Measurements from ENCODE around the gene BICDL1.
A peak's percentile ranks its signal among the peaks of the same experiment; 100 is the strongest.
"Not testable (repeated sequence)": the region's sequence is repeated elsewhere in the genome, so short reads cannot be mapped to it uniquely, and the experiment has no call there.

Gene BICDL1

DNA sequence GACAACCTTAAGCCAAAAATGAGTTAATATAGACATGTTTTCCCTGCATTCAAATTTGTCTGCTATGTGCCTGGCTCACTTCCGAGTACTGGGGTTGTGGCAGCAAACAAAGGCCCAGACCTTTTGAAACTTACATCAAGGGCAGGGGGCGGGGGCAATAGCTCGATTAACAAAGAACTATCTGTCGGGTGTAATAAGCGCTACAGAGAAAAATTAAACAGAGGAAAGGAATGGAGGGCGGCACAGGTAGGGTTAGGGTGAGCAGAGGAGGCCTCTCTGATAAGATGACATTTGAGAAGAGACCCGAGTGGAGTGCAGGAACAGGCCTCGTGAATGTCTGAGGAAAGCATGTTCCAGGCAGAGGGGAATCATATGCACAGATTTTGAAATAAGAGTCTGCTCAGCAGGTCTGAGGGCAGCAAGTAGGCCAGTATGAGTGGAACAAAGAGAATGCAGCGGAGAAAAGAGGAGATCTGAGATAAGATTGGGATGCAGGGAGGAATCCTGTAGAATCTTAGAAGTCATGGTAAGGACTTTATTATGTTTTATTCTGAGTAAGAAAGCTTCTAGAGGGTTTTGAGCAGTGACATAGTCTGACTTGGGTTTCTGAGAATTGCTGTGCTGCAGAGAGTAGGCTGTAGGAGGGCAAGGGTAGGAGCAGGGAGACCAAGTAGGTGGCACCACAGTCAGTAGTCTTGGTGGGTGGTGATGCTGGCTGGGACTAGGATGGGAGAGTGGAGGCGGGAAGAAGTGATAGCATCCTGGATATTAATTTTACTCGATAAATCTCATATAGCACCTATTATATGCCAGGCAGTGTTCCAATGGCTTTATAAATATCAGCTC lies 52.6 kb downstream of the BICDL1 start:
- H3K27ac ChIP-seq = peak overlapping the region; percentile 66; the same call in 1 of the 2 replicates
- no peak for TF ChIP-seq CTCF (IDR thresholded peaks at IDR 0.05)
- no peak for TF ChIP-seq ZFX (IDR thresholded peaks at IDR 0.05; ENCODE audit: borderline replicate concordance)

DNA sequence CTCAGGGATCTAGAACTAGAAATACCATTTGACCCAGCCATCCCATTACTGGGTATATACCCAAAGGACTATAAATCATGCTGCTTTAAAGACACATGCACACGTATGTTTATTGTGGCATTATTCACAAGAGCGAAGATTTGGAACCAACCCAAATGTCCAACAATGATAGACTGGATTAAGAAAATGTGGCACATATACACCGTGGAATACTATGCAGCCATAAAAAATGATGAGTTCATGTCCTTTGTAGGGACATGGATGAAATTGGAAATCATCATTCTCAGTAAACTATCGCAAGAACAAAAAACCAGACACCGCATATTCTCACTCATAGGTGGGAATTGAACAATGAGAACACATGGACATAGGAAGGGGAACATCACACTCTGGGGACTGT lies 56.3 kb downstream of the BICDL1 start:
- H3K27ac ChIP-seq = not testable (repeated sequence)

- no peak for TF ChIP-seq ZFX (IDR thresholded peaks at IDR 0.05; ENCODE audit: borderline replicate concordance)
- TF ChIP-seq CTCF (IDR thresholded peaks at IDR 0.05) = no peak
- peak overlapping the region; percentile 56 for H3K27ac ChIP-seq
Observed at GRCh38 chr12:120047072-120047471, 58.0 kb downstream of the BICDL1 start.

- TF ChIP-seq ZFX (IDR thresholded peaks at IDR 0.05; ENCODE audit: borderline replicate concordance) (no peak), CTCF (IDR thresholded peaks at IDR 0.05) (no peak)
- peak overlapping the region; percentile 56 for H3K27ac ChIP-seq
Observed at GRCh38 chr12:120048263-120048662, 59.2 kb downstream of the BICDL1 start.

- no peak overlapping the region for H3K27ac ChIP-seq
- TF ChIP-seq ZFX (IDR thresholded peaks at IDR 0.05; ENCODE audit: borderline replicate concordance) (no peak), CTCF (IDR thresholded peaks at IDR 0.05) (no peak)
Observed at GRCh38 chr12:120049426-120049825, 60.4 kb downstream of the BICDL1 start.

DNA sequence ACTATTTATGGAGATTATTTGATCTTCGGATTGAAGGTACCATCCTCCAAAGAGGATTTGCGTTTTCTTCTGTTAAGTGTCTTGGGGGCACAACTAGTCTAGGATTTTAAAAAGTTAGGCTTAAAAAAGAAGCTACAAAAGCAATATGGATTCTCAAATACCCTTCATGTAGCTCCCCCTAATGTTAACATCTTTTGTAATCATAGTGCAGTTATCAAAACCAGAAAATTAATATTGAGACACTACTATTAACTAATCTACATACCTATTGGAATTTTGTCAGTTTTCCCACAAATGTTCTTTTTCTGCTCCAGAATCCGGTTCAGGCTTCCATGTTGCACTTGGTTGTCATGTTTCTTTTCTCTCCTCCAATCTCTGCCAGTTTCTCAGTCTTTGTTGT lies 62.5 kb downstream of the BICDL1 start:
- TF ChIP-seq ZFX (IDR thresholded peaks at IDR 0.05; ENCODE audit: borderline replicate concordance) (no peak), CTCF (IDR thresholded peaks at IDR 0.05) (no peak)
- no peak overlapping the region for H3K27ac ChIP-seq

DNA sequence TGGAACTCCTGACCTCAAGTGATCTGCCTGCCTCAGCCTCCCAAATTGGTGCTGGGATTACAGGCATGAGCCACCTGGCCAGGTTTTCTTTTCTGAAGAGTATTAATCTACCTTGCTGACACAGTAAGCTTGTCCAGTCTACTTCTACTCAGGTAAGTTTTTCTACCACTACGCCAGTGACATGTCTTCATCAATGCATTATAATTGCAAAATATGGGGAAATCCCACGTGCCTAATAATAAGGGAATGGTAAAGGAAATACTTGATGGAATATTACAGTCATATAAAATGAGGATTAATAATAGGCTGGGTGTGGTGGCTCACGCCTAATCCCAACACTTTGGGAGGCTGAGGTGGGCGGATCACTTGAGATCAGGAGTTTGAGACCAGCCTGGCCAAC lies 65.3 kb downstream of the BICDL1 start:
- no peak for TF ChIP-seq ZFX (IDR thresholded peaks at IDR 0.05; ENCODE audit: borderline replicate concordance)
- TF ChIP-seq CTCF (IDR thresholded peaks at IDR 0.05) = no peak
- H3K27ac ChIP-seq = no peak overlapping the region

All from 22Rv1 (cell line).